HepG2 (cell line): ENCODE results near the gene HEXIM1. TPM values are rescaled to one million over a fixed set of nuclear protein-coding genes. Genes with fewer than 3 reads are reported as not detected.

Source experiments
- CTCF ChIP-seq: sonication (generic); formaldehyde crosslinking; IDR thresholded peaks from 2 replicates; pipeline ENCODE4 v1.5.0; 2020; ENCODE audit warnings: mild to moderate bottlenecking, missing genetic modification reagents, moderate library complexity
- PCBP2 ChIP-seq: fragments of 200-400 bp; formaldehyde crosslinking; optimal IDR thresholded peaks from 2 replicates; pipeline ENCODE3; 2018; ENCODE audit warnings: low read length, low read depth; ENCODE audit not compliant: poor library complexity, severe bottlenecking
- TAF15 ChIP-seq: fragments of 200-400 bp; formaldehyde crosslinking; IDR thresholded peaks from one replicate; pipeline ENCODE4 v1.6.1; 2018; ENCODE audit warnings: mild to moderate bottlenecking, low read depth, low read length; ENCODE audit not compliant: poor library complexity, severe bottlenecking
- ZNF710 ChIP-seq: sonication (generic); formaldehyde crosslinking; IDR thresholded peaks from 2 replicates; pipeline ENCODE4 v1.5.0; 2020; ENCODE audit warnings: mild to moderate bottlenecking, missing genetic modification reagents, borderline replicate concordance
- ZNF777 ChIP-seq: sonication (generic); formaldehyde crosslinking; IDR thresholded peaks from 2 replicates; pipeline ENCODE4 v1.4.0; 2020; ENCODE audit warnings: missing genetic modification reagents
- polyA plus RNA-seq, 8 experiments: library from polyadenylated mRNA; depleted of rRNA in 3 of 8; stranded (reverse) in 7 of 8; unstranded in 1 of 8; fragments of >200 nt; fragmentation: Illumina TruSeq in 4 of 8; extraction: Trizol in 4 of 8; gene quantifications; 2 replicates each; pipeline versions ENCODE4 v1.2.1 to v1.2.3, GENCODE V29; 2011 to 2016; ENCODE audit warnings: low read depth in 4 of 8, missing spikeins in 1 of 8, mixed read lengths in 1 of 8; ENCODE audit not compliant: insufficient read depth in 1 of 8
- total RNA-seq, 5 experiments: library from RNA; depleted of rRNA; stranded (reverse); fragments of >200 nt; fragmentation: Illumina TruSeq; extraction: Trizol; gene quantifications; 2 replicates each; pipeline ENCODE4 v1.2.3, GENCODE V29; 2016; ENCODE audit warnings: low read depth in 1 of 5

Gene HEXIM1
- total and polyA plus RNA-seq, 2 of the 13 experiments (the other 11 are each of a cell fraction or from before 2014, with no cell fraction given): 10.5 to 16.6 TPM

- TF ChIP-seq PCBP2 (no peak), ZNF710 (CRISPR knock-in tag) (no peak), ZNF777 (CRISPR knock-in tag) (peak; percentile 67; the same call in 1 of the 2 replicates), TAF15 (no peak), CTCF (CRISPR knock-in tag) (no peak)
Observed at GRCh38 chr17:45149669-45150664, 1.7 kb downstream of the HEXIM1 start (continued).
